Stimulated activated CD8-positive, alpha-beta memory T cell treated with anti-CD3 and anti-CD28 coated beads, Interleukin-12 subunit alpha, Interleukin-12 subunit beta, amount 100 ng/mL, for 24 hours (primary cell): Measurements from ENCODE around the gene STYXL2.

Experiments used
- DNase-seq: peaks from one replicate; pipeline ENCODE4 v3.0.0-alpha.2; 2020; ENCODE audit errors: extremely low read depth

The STYXL2 gene

GRCh38 chr1:167109125-167109524 lies 15.2 kb downstream of the STYXL2 start:
- no peak for DNase-seq

- DNase-seq: no peak
Observed at GRCh38 chr1:167110586-167110985, 16.7 kb downstream of the STYXL2 start.

GRCh38 chr1:167111868-167112709 lies 18.2 kb downstream of the STYXL2 start:
- no peak for DNase-seq

- no peak for DNase-seq
Observed at GRCh38 chr1:167114725-167115124, 20.9 kb downstream of the STYXL2 start.

GRCh38 chr1:167115655-167116054 lies 21.8 kb downstream of the STYXL2 start:
- no peak for DNase-seq

- DNase-seq: no peak
Observed at GRCh38 chr1:167116174-167116573, 22.3 kb downstream of the STYXL2 start.

GRCh38 chr1:167117225-167117624 lies 23.4 kb downstream of the STYXL2 start:
- no peak for DNase-seq

- no peak for DNase-seq
Observed at GRCh38 chr1:167118188-167118587, 24.3 kb downstream of the STYXL2 start.

GRCh38 chr1:167119696-167120095 lies 25.8 kb downstream of the STYXL2 start:
- no peak for DNase-seq

- no peak for DNase-seq
Observed at GRCh38 chr1:167120899-167121298, 27.0 kb downstream of the STYXL2 start.

GRCh38 chr1:167121375-167122120 lies 27.7 kb downstream of the STYXL2 start:
- no peak for DNase-seq

GRCh38 chr1:167122121-167122480 lies 28.2 kb downstream of the STYXL2 start:
- DNase-seq: no peak

- no peak for DNase-seq
Observed at GRCh38 chr1:167122568-167122967, 28.7 kb downstream of the STYXL2 start.

GRCh38 chr1:167126317-167126716 lies 32.4 kb downstream of the STYXL2 start:
- no peak for DNase-seq

- no peak for DNase-seq
Observed at GRCh38 chr1:167126811-167127210, 32.9 kb downstream of the STYXL2 start.

- DNase-seq: no peak
Observed at GRCh38 chr1:167127236-167127635, 33.4 kb downstream of the STYXL2 start.

- no peak for DNase-seq
Observed at GRCh38 chr1:167127661-167128060, 33.8 kb downstream of the STYXL2 start.

- DNase-seq: no peak
Observed at GRCh38 chr1:167128261-167129227, 34.7 kb downstream of the STYXL2 start.

- DNase-seq: no peak
Observed at GRCh38 chr1:167130829-167131510, 37.1 kb downstream of the STYXL2 start.

GRCh38 chr1:167132301-167133010 lies 38.6 kb downstream of the STYXL2 start:
- DNase-seq: no peak
